Gastroesophageal sphincter (tissue), 3 donors: ENCODE results near the gene RBBP7.

Experiments used
- CTCF ChIP-seq, 4 experiments: fragments of 200-600 bp in 2 of 4; fragments of 450-650 bp in 2 of 4; sonication (generic) in 1 of 4; IDR thresholded peaks; one replicate each; pipeline ENCODE4 v1.5.1; 2017 to 2019; ENCODE audit warnings: antibody characterized with exemption in 4 of 4, mild to moderate bottlenecking in 2 of 4, moderate library complexity in 2 of 4
- POLR2AphosphoS5 ChIP-seq: sonication (generic); formaldehyde crosslinking; IDR thresholded peaks from one replicate; pipeline ENCODE4 v1.6.1; 2017; ENCODE audit warnings: antibody characterized with exemption

GRCh38 chrX:16870862-16871815 is 977 bp upstream of the RBBP7 start:
- no peak for TF ChIP-seq CTCF (IDR thresholded peaks at IDR 0.05)
- no peak for TF ChIP-seq POLR2AphosphoS5
